Ascending aorta (tissue), 2 donors: Measurements from ENCODE around the gene MARK3. TPM values are rescaled to one million over a fixed set of nuclear protein-coding genes. Genes with fewer than 3 reads are reported as not detected.

Experiments used
- DNase-seq, 2 donors: peaks; one replicate each; pipeline ENCODE4 v3.0.0-alpha.2; 2019; ENCODE audit warnings: low spot score in 2 of 2
- H3K27ac ChIP-seq, 2 donors: fragments of 200-600 bp; sonication (generic); one replicate each; pipeline ENCODE4 v1.5.1; 2016 to 2017; ENCODE audit warnings: mild to moderate bottlenecking in 1 of 2
- H3K27me3 ChIP-seq: fragments of 200-600 bp; sonication (generic); one replicate; pipeline ENCODE4 v1.5.1; 2017
- H3K36me3 ChIP-seq, 2 donors: fragments of 200-600 bp; sonication (generic); one replicate each; pipeline ENCODE4 v1.5.1; 2016
- H3K4me1 ChIP-seq, 2 donors: fragments of 200-600 bp; sonication (generic); one replicate each; pipeline ENCODE4 v1.5.1; 2016 to 2017; ENCODE audit warnings: mild to moderate bottlenecking in 1 of 2
- H3K4me3 ChIP-seq, 2 donors: fragments of 200-600 bp; sonication (generic); one replicate each; pipeline ENCODE4 v1.5.1; 2016 to 2017; ENCODE audit warnings: mild to moderate bottlenecking in 1 of 2
- H3K9me3 ChIP-seq, 2 donors: fragments of 200-600 bp; sonication (generic); one replicate each; pipeline ENCODE4 v1.5.1; 2016
- intact Hi-C: fragments of 100-400 bp; cut with DNase I; formaldehyde crosslinking; loops from one replicate; pipeline ENCODE4 v1.15.1; 2023
- total RNA-seq: library from RNA; depleted of rRNA; stranded (reverse); fragments of >200 nt; gene quantifications from one replicate; pipeline ENCODE4 v1.1.0, GENCODE V29; 2016
- TF ChIP-seq, protein P1 (sequence below), 3 experiments: fragments of 200-600 bp in 2 of 3; fragments of 450-650 bp in 1 of 3; sonication (generic) in 2 of 3; IDR thresholded peaks; one replicate each; pipeline ENCODE4 v1.5.1; 2016 to 2019; ENCODE audit warnings: antibody characterized with exemption in 3 of 3, mild to moderate bottlenecking in 1 of 3, moderate library complexity in 1 of 3

Gene MARK3
- total RNA-seq, 1 donor from 2014 or later = 78.1 TPM

DNA sequence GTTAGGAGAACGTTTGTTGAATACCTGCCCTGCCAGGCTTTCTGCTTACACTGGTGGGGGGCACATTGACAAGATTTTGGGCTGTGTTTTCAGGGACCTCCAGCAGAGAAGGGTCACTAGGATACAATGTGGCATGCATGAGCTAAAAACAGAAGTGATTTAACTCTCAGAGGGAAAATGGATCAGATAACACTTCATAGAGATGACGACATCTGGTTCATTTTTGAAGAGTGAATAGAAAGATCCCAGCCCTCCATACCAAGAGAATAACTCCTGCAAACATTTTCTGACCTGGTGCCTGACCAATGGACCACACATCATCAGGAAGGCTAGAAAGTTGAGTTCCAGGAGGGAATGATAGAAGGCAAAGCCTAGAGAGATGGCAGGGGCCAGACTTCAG, 103.7 kb downstream of the MARK3 start:
- no peaks in the 10 kb centered on the region for H3K9me3 ChIP-seq
- no peak overlapping the region for H3K27ac ChIP-seq
- peaks cover 8 to 35% of the 10 kb centered on the region in 2 donors for H3K36me3 ChIP-seq
- no peak overlapping the region for H3K4me3 ChIP-seq
- peak in 1 of 2 donors; percentile 5 for DNase-seq
- intact Hi-C loops = no loop called here
- peaks cover 0 to 2% of the 10 kb centered on the region in 2 donors for H3K4me1 ChIP-seq
- TF ChIP-seq, protein P1, sequence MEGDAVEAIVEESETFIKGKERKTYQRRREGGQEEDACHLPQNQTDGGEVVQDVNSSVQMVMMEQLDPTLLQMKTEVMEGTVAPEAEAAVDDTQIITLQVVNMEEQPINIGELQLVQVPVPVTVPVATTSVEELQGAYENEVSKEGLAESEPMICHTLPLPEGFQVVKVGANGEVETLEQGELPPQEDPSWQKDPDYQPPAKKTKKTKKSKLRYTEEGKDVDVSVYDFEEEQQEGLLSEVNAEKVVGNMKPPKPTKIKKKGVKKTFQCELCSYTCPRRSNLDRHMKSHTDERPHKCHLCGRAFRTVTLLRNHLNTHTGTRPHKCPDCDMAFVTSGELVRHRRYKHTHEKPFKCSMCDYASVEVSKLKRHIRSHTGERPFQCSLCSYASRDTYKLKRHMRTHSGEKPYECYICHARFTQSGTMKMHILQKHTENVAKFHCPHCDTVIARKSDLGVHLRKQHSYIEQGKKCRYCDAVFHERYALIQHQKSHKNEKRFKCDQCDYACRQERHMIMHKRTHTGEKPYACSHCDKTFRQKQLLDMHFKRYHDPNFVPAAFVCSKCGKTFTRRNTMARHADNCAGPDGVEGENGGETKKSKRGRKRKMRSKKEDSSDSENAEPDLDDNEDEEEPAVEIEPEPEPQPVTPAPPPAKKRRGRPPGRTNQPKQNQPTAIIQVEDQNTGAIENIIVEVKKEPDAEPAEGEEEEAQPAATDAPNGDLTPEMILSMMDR (IDR thresholded peaks at IDR 0.05) = no peak
- H3K27me3 ChIP-seq = no peaks in the 10 kb centered on the region

DNA sequence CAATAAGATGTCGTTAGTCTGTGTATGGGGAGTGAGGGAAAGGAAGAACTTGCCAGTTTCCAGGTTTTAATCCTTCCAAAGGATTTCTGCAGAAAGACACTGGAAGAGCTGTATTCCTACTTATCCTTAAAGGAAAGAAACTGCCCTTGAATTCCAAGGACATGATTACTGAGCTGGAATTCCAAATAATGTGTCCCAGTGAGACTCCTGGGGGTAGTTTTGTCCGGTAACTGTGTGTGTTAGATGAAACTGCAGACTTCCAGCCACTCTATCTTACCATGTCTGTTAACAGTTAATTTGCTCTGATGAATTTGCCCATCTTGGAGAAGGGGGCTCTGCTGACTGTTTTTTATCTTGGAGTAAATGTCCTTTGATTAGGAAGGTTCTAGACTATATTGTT, 104.4 kb downstream of the MARK3 start:
- TF ChIP-seq, protein P1 (IDR thresholded peaks at IDR 0.05) = no peak
- Histone ChIP-seq H3K9me3 (no peaks in the 10 kb centered on the region), H3K27me3 (no peaks in the 10 kb centered on the region), H3K4me1 (peaks cover 0 to 2% of the 10 kb centered on the region in 2 donors), H3K36me3 (peaks cover 11 to 33% of the 10 kb centered on the region in 2 donors), H3K4me3 (no peak overlapping the region), H3K27ac (no peak overlapping the region)
- no peak for DNase-seq
- intact Hi-C loops = no loop called here

DNA sequence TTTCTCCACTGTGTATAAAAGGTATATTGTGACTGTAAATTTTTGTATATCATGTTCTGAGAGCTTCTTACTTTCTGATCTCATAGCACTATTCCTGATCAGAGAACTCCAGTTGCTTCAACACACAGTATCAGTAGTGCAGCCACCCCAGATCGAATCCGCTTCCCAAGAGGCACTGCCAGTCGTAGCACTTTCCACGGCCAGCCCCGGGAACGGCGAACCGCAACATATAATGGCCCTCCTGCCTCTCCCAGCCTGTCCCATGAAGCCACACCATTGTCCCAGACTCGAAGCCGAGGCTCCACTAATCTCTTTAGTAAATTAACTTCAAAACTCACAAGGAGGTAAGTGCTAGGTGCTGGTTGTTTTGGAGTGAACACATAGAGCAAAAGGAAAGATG, 106.5 kb downstream of the MARK3 start:
- no peak overlapping the region for H3K4me3 ChIP-seq
- peak in 1 of 2 donors; percentile 52 for DNase-seq
- no peaks in the 10 kb centered on the region for H3K9me3 ChIP-seq
- TF ChIP-seq, protein P1 (IDR thresholded peaks at IDR 0.05) = no peak
- H3K27me3 ChIP-seq = no peaks in the 10 kb centered on the region
- peaks cover 24 to 44% of the 10 kb centered on the region in 2 donors for H3K36me3 ChIP-seq
- peaks cover 0 to 2% of the 10 kb centered on the region in 2 donors for H3K4me1 ChIP-seq
- intact Hi-C loops = no loop called here
- H3K27ac ChIP-seq = peak overlapping the region; percentile 41 to 73

DNA sequence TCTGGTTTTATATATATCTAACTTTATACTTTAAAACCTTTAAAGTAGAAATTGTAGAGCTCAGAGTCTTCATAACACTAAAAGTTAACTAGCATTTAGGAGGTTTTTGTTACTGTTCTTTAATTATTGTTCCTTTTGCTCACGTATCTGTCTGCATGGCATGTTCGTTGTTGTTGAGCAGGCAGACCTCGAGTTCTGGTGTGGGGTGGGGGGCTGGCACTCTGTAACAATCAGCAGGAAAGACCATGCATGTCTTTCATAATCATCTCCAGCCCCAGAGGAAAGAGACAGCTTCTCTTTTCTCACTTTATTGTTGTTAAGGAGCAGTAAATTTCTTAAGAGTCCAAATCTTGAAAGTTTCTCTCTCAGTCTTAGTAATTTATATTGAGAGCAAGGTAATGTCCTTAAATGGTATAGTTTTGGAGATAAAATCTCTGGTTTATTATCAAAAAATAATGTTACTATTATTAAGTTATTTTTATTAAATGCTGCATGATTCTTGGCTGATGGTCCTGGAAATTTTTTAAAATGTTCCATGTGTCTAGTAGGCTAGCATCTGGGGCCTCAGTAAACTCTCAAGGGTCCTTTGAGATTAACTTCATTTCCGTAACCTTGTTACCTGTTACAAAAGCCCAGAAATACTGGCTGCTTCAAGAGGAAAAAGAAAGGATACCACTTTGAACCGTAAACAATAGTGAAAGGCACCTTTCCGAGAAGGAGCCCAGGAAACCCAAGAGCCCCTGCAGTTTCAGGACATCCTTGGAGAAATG, 107.1 kb downstream of the MARK3 start:
- no peaks in the 10 kb centered on the region for H3K27me3 ChIP-seq
- peaks cover 25 to 42% of the 10 kb centered on the region in 2 donors for H3K36me3 ChIP-seq
- peaks cover 0 to 2% of the 10 kb centered on the region in 2 donors for H3K4me1 ChIP-seq
- intact Hi-C loops = no loop called here
- no peaks in the 10 kb centered on the region for H3K9me3 ChIP-seq
- peak in 1 of 2 donors; percentile 34 for DNase-seq
- no peak overlapping the region for H3K4me3 ChIP-seq
- H3K27ac ChIP-seq = peak overlapping the region; percentile 41 to 73
- TF ChIP-seq, protein P1 (IDR thresholded peaks at IDR 0.05) = no peak

DNA sequence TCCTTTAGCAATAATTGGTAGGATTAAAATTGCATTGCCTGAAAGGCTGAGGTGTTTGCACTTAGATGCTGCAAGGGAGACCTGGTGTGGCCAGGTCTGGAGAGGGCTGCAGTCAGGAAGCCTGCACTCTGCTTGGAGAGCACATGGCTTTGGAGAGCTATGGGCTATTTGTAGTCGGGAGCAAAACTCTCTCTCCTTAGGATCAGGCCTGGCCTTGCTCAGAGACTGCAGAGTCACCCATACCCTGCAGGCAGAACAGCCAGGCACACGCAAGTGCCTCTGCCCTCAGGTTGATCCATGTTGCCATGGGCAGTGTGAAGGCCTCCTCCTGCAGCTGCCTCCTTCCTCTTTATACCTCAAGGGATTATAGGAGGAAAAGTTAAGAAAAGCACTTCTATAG, 110.6 kb downstream of the MARK3 start:
- H3K36me3 ChIP-seq = peaks cover 22 to 33% of the 10 kb centered on the region in 2 donors
- no peak overlapping the region for H3K4me3 ChIP-seq
- intact Hi-C loops = no loop called here
- DNase-seq = peak in 1 of 2 donors; percentile 34
- H3K27ac ChIP-seq = no peak overlapping the region
- TF ChIP-seq, protein P1 (IDR thresholded peaks at IDR 0.05) = no peak
- no peaks in the 10 kb centered on the region for H3K27me3 ChIP-seq
- peaks cover 3 to 7% of the 10 kb centered on the region in 2 donors for H3K4me1 ChIP-seq
- H3K9me3 ChIP-seq = no peaks in the 10 kb centered on the region
